ENCODE data around the gene MFF.

The MFF gene

GRCh38 chr2:227324995-227325838 lies at the start of gene MFF:
Gene MFF (plus strand): TSS chr2:227325251. CDS start chr2:227330666, 5,415 bp downstream.
- peak; percentile 95 for DNase-seq (ENCODE audit: low spot score)

GRCh38 chr2:227280895-227281294 lies 44.2 kb upstream of the MFF start:
- no peak for DNase-seq (ENCODE audit: low spot score)

GRCh38 chr2:227285741-227286236 lies 39.3 kb upstream of the MFF start:
- DNase-seq (ENCODE audit: low spot score), result no peak

GRCh38 chr2:227287771-227288170 lies 37.3 kb upstream of the MFF start:
- no peak for DNase-seq (ENCODE audit: low spot score)

GRCh38 chr2:227292314-227292713 lies 32.7 kb upstream of the MFF start:
- DNase-seq (ENCODE audit: low spot score), result no peak

- DNase-seq (ENCODE audit: low spot score), result no peak
Observed at GRCh38 chr2:227293531-227293930, 31.5 kb upstream of the MFF start.

- no peak for DNase-seq (ENCODE audit: low spot score)
Observed at GRCh38 chr2:227295806-227296205, 29.2 kb upstream of the MFF start.

GRCh38 chr2:227296671-227297405 lies 28.2 kb upstream of the MFF start:
- DNase-seq (ENCODE audit: low spot score), result no peak

- no peak for DNase-seq (ENCODE audit: low spot score)
Observed at GRCh38 chr2:227301523-227301922, 23.5 kb upstream of the MFF start.

- DNase-seq (ENCODE audit: low spot score), result no peak
Observed at GRCh38 chr2:227308784-227309183, 16.3 kb upstream of the MFF start.

- no peak for DNase-seq (ENCODE audit: low spot score)
Observed at GRCh38 chr2:227310756-227311110, 14.3 kb upstream of the MFF start.

- no peak for DNase-seq (ENCODE audit: low spot score)
Observed at GRCh38 chr2:227311861-227312506, 13.1 kb upstream of the MFF start.

- DNase-seq (ENCODE audit: low spot score), result no peak
Observed at GRCh38 chr2:227312579-227312978, 12.5 kb upstream of the MFF start.

- DNase-seq (ENCODE audit: low spot score), result no peak
Observed at GRCh38 chr2:227313310-227313709, 11.7 kb upstream of the MFF start.

- DNase-seq (ENCODE audit: low spot score), result no peak
Observed at GRCh38 chr2:227317834-227318233, 7.2 kb upstream of the MFF start.

- DNase-seq (ENCODE audit: low spot score), result no peak
Observed at GRCh38 chr2:227320305-227321094, 4.6 kb upstream of the MFF start.

- no peak for DNase-seq (ENCODE audit: low spot score)
Observed at GRCh38 chr2:227322530-227323205, 2.4 kb upstream of the MFF start.

- no peak for DNase-seq (ENCODE audit: low spot score)
Observed at GRCh38 chr2:227323818-227324217, 1.2 kb upstream of the MFF start.

GRCh38 chr2:227324642-227324994 lies 433 bp upstream of the MFF start:
- DNase-seq (ENCODE audit: low spot score), result peak; percentile 4

- no peak for DNase-seq (ENCODE audit: low spot score)
Observed at GRCh38 chr2:227325839-227326195, 766 bp downstream of the MFF start.

GRCh38 chr2:227326783-227327182 lies 1.7 kb downstream of the MFF start:
- DNase-seq (ENCODE audit: low spot score), result no peak

GRCh38 chr2:227335713-227336112 lies 10.7 kb downstream of the MFF start:
- no peak for DNase-seq (ENCODE audit: low spot score)
